Nephron (organoid): ENCODE results near the gene DNAH14.
"Not testable (repeated sequence)": the region's sequence is repeated elsewhere in the genome, so short reads cannot be mapped to it uniquely, and the experiment has no call there.

Experiments
- H3K27ac Mint-ChIP-seq, 3 experiments: 2 replicates each; pipeline ENCODE4 v1.8.0; 2020; ENCODE audit warnings: mixed read lengths in 3 of 3, mild to moderate bottlenecking in 2 of 3, moderate library complexity in 1 of 3
- H3K27me3 Mint-ChIP-seq: 2 replicates; pipeline ENCODE4 v1.8.0; 2021; ENCODE audit warnings: low read depth, mild to moderate bottlenecking, moderate library complexity, mixed read lengths
- H3K36me3 Mint-ChIP-seq: 2 replicates; pipeline ENCODE4 v1.8.0; 2020; ENCODE audit warnings: low read depth, mixed read lengths
- H3K4me1 Mint-ChIP-seq: 2 replicates; pipeline ENCODE4 v1.8.0; 2020; ENCODE audit warnings: mixed read lengths
- H3K4me3 Mint-ChIP-seq, 3 experiments: 2 replicates each; pipeline ENCODE4 v1.8.0; 2020; ENCODE audit warnings: mild to moderate bottlenecking in 3 of 3, mixed read lengths in 3 of 3, moderate library complexity in 2 of 3
- H3K9me3 Mint-ChIP-seq: 2 replicates; pipeline ENCODE4 v1.8.0; 2020; ENCODE audit warnings: mixed read lengths
- CTCF ChIP-seq, 3 experiments: fragments of 200-600 bp; sonication (generic); IDR thresholded peaks; one replicate each; pipeline ENCODE4 v1.5.0; 2021; ENCODE audit warnings: antibody characterized with exemption in 3 of 3; ENCODE audit not compliant: unreplicated experiment in 3 of 3

DNAH14 gene

GRCh38 chr1:225373155-225373554 is 443.7 kb downstream of the DNAH14 start:
- Mint-ChIP-seq H3K27ac (no peak overlapping the region), H3K4me1 (no peaks in the 10 kb centered on the region), H3K9me3 (no peaks in the 10 kb centered on the region), H3K4me3 (no peak overlapping the region), H3K27me3 (no peaks in the 10 kb centered on the region), H3K36me3 (no peaks in the 10 kb centered on the region)
- no peak for TF ChIP-seq CTCF (IDR thresholded peaks at IDR 0.05; ENCODE audit: unreplicated experiment in 3 of 3)

- peaks cover 3% of the 10 kb centered on the region for H3K27me3 Mint-ChIP-seq
- H3K36me3 Mint-ChIP-seq, result no peaks in the 10 kb centered on the region
- no peak overlapping the region for H3K27ac Mint-ChIP-seq
- H3K4me3 Mint-ChIP-seq, result no peak overlapping the region
- H3K4me1 Mint-ChIP-seq, result no peaks in the 10 kb centered on the region
- H3K9me3 Mint-ChIP-seq, result no peaks in the 10 kb centered on the region
- TF ChIP-seq CTCF (IDR thresholded peaks at IDR 0.05; ENCODE audit: unreplicated experiment in 3 of 3), result no peak
Measured at GRCh38 chr1:225374996-225375395, 445.5 kb downstream of the DNAH14 start.

- TF ChIP-seq CTCF (IDR thresholded peaks at IDR 0.05; ENCODE audit: unreplicated experiment in 3 of 3), result no peak
- Mint-ChIP-seq H3K4me1 (no peaks in the 10 kb centered on the region), H3K36me3 (peaks cover 14% of the 10 kb centered on the region), H3K27ac (no peak overlapping the region), H3K27me3 (peaks cover 3% of the 10 kb centered on the region), H3K4me3 (no peak overlapping the region), H3K9me3 (peaks cover 3% of the 10 kb centered on the region)
Measured at GRCh38 chr1:225378880-225379279, 449.4 kb downstream of the DNAH14 start.

- Mint-ChIP-seq H3K27ac (no peak overlapping the region), H3K36me3 (peaks cover 18% of the 10 kb centered on the region), H3K4me3 (no peak overlapping the region), H3K27me3 (peaks cover 3% of the 10 kb centered on the region), H3K9me3 (peaks cover 11% of the 10 kb centered on the region), H3K4me1 (no peaks in the 10 kb centered on the region)
- no peak for TF ChIP-seq CTCF (IDR thresholded peaks at IDR 0.05; ENCODE audit: unreplicated experiment in 3 of 3)
Measured at GRCh38 chr1:225380691-225381090, 451.2 kb downstream of the DNAH14 start.

- H3K4me1 Mint-ChIP-seq, H3K4me3 Mint-ChIP-seq, H3K27me3 Mint-ChIP-seq, H3K27ac Mint-ChIP-seq: not testable (repeated sequence)
- H3K36me3 Mint-ChIP-seq, result peaks cover 15% of the 10 kb centered on the region
- H3K9me3 Mint-ChIP-seq, result peaks cover 11% of the 10 kb centered on the region
Measured at GRCh38 chr1:225386860-225387259, 457.4 kb downstream of the DNAH14 start.

GRCh38 chr1:225388372-225388771 is 458.9 kb downstream of the DNAH14 start:
- peaks cover 10% of the 10 kb centered on the region for H3K9me3 Mint-ChIP-seq
- no peaks in the 10 kb centered on the region for H3K27me3 Mint-ChIP-seq
- H3K4me3 Mint-ChIP-seq, result no peak overlapping the region
- peaks cover 11% of the 10 kb centered on the region for H3K36me3 Mint-ChIP-seq
- H3K4me1 Mint-ChIP-seq, result no peaks in the 10 kb centered on the region
- TF ChIP-seq CTCF (IDR thresholded peaks at IDR 0.05; ENCODE audit: unreplicated experiment in 3 of 3), result no peak
- no peak overlapping the region for H3K27ac Mint-ChIP-seq
